Ovary (tissue), 9 donors: ENCODE results near the gene PRICKLE3. TPM values are rescaled to one million over a fixed set of nuclear protein-coding genes. Genes with fewer than 3 reads are reported as not detected.
"Not testable (repeated sequence)": the region's sequence is repeated elsewhere in the genome, so short reads cannot be mapped to it uniquely, and the experiment has no call there.

ENCODE experiments used
- DNase-seq, 5 donors: peaks; one replicate each; pipeline ENCODE4 v3.0.0-alpha.2; 2019 to 2020
- H3K27ac ChIP-seq, 2 donors: fragments of 200-600 bp; one replicate each; pipeline versions ENCODE4 v1.5.1 to v1.8.0; 2019 to 2022
- H3K27me3 ChIP-seq: fragments of 200-600 bp; one replicate; pipeline ENCODE4 v1.8.0; 2022
- H3K36me3 ChIP-seq: fragments of 200-600 bp; sonication (generic); one replicate; pipeline ENCODE4 v1.5.1; 2019
- H3K4me1 ChIP-seq: one replicate; pipeline ENCODE4 v1.8.1; 2013; ENCODE audit warnings: mild to moderate bottlenecking, moderate library complexity; ENCODE audit not compliant: insufficient read depth
- H3K4me3 ChIP-seq: fragments of 200-600 bp; sonication (generic); one replicate; pipeline ENCODE4 v1.5.1; 2017
- H3K9me3 ChIP-seq, 2 donors: fragments of 200-600 bp in 1 of 2; sonication (generic) in 1 of 2; one replicate each; pipeline versions ENCODE4 v1.5.1 to v1.8.1; 2013 to 2019; ENCODE audit warnings: mild to moderate bottlenecking in 1 of 2, moderate library complexity in 1 of 2
- CTCF ChIP-seq, 3 donors: fragments of 450-650 bp in 2 of 3; fragments of 200-600 bp in 1 of 3; IDR thresholded peaks; one replicate each; pipeline versions ENCODE4 v1.5.1 to v1.8.0; 2016 to 2022; ENCODE audit warnings: antibody characterized with exemption in 3 of 3, mild to moderate bottlenecking in 1 of 3
- EP300 ChIP-seq: sonication (generic); formaldehyde crosslinking; IDR thresholded peaks from one replicate; pipeline ENCODE4 v1.6.1; 2017; ENCODE audit warnings: antibody characterized with exemption
- POLR2A ChIP-seq: fragments of 450-650 bp; IDR thresholded peaks from one replicate; pipeline ENCODE4 v1.6.1; 2017; ENCODE audit warnings: antibody characterized with exemption, mild to moderate bottlenecking, moderate library complexity
- WGBS, 3 donors: extraction: QIAGEN DNeasy Blood & Tissue Kit in 1 of 3; methylation state at CpG; one replicate each; pipeline versions ENCODE4 v1.1.5 to v1.1.7; 2013 to 2017; 5-methylcytosine and 5-hydroxymethylcytosine counted together
- intact Hi-C, 4 donors: fragments of 100-400 bp; cut with DNase I; formaldehyde crosslinking; loops; one replicate each; pipeline versions ENCODE4 v1.11.0 to v1.15.1; 2022 to 2023
- polyA plus RNA-seq, 2 donors: library from polyadenylated mRNA; stranded (reverse); fragments of 200-250 nt in 1 of 2; fragments of 350-450 nt in 1 of 2; fragmentation: Illumina TruSeq in 1 of 2; extraction: RNeasy Lipid Tissue Mini Kit (QIAGEN cat#74804) in 1 of 2; gene quantifications; one replicate each; pipeline ENCODE4 v1.2.3, GENCODE V29; 2013 to 2014
- total RNA-seq, 7 donors: library from RNA; depleted of rRNA in 2 of 7; stranded (reverse); fragments of >200 nt in 2 of 7; fragmentation: NEBNext Ultra II Directional in 3 of 7; extraction: Animal tissue kit (Norgen Biotek cat#: 25700) in 3 of 7; gene quantifications; one replicate each; pipeline versions ENCODE4 v1.1.0 to v1.2.4, GENCODE V29; 2016 to 2023
- donor health status: DM: no; HTN: no; CAD: no; lungs with moderate emphysema.
- donor health status: DM: no; HTN: no; CAD: no.
- donor health status: Bipolar disorder and iron deficiency.
- donor health status: DM: yes; HTN: yes; CAD: no.
- donor health status: DM: no; HTN: no; CAD: no.
- donor health status: DM: yes; HTN: yes; CAD: no.

Gene PRICKLE3
- total and polyA plus RNA-seq, 9 donors: 3.5 to 15.1 (median 11.4) TPM

GRCh38 chrX:49147282-49147681 lies 38.9 kb downstream of the PRICKLE3 start:
- H3K4me1 ChIP-seq: no peaks in the 10 kb centered on the region
- no peaks in the 10 kb centered on the region for H3K27me3 ChIP-seq
- H3K36me3 ChIP-seq: no peaks in the 10 kb centered on the region
- no peak overlapping the region for H3K27ac ChIP-seq
- intact Hi-C loops: no loop called here
- no peak for TF ChIP-seq CTCF (IDR thresholded peaks at IDR 0.05)
- no peak for TF ChIP-seq POLR2A
- no peak for TF ChIP-seq EP300
- H3K4me3 ChIP-seq: no peak overlapping the region
- H3K9me3 ChIP-seq: no peaks in the 10 kb centered on the region
- no peak for DNase-seq
- WGBS, 3 donors: 80 to 87% (median 86%) methylated on average over 8 of the region's 8 CpGs

GRCh38 chrX:49143154-49143553 lies 43.0 kb downstream of the PRICKLE3 start:
- H3K36me3 ChIP-seq, DNase-seq, H3K9me3 ChIP-seq, H3K27ac ChIP-seq, intact Hi-C loops, H3K4me3 ChIP-seq, H3K27me3 ChIP-seq, H3K4me1 ChIP-seq: not testable (repeated sequence)
- 73 to 80% (median 75%) methylated on average over 7 of the region's 7 CpGs for WGBS, 3 donors

- WGBS, 3 donors: 42 to 61% (median 49%) methylated on average over 9 of the region's 9 CpGs
- H3K27ac ChIP-seq, H3K4me1 ChIP-seq, H3K36me3 ChIP-seq, H3K9me3 ChIP-seq, H3K4me3 ChIP-seq, DNase-seq, H3K27me3 ChIP-seq, intact Hi-C loops: not testable (repeated sequence)
Observed at GRCh38 chrX:49142264-49142663, 43.9 kb downstream of the PRICKLE3 start.

- 73 to 78% (median 75%) methylated on average over 4 of the region's 4 CpGs for WGBS, 3 donors
- TF ChIP-seq POLR2A (no peak), EP300 (no peak), CTCF (IDR thresholded peaks at IDR 0.05) (no peak)
- Histone ChIP-seq H3K9me3 (no peaks in the 10 kb centered on the region), H3K27ac (no peak overlapping the region), H3K27me3 (no peaks in the 10 kb centered on the region), H3K36me3 (no peaks in the 10 kb centered on the region), H3K4me1 (no peaks in the 10 kb centered on the region), H3K4me3 (no peak overlapping the region)
- intact Hi-C loops: no loop called here
- no peak for DNase-seq
Observed at GRCh38 chrX:49139713-49140112, 46.5 kb downstream of the PRICKLE3 start.

GRCh38 chrX:49137492-49137891 lies 48.7 kb downstream of the PRICKLE3 start:
- WGBS, 3 donors: 89 to 96% (median 93%) methylated on average over 1 of the region's 1 CpG
- DNase-seq: no peak
- TF ChIP-seq CTCF (IDR thresholded peaks at IDR 0.05): no peak
- TF ChIP-seq EP300: no peak
- no peak for TF ChIP-seq POLR2A
- Histone ChIP-seq H3K27me3 (no peaks in the 10 kb centered on the region), H3K4me3 (no peak overlapping the region), H3K9me3 (no peaks in the 10 kb centered on the region), H3K36me3 (no peaks in the 10 kb centered on the region), H3K27ac (no peak overlapping the region), H3K4me1 (no peaks in the 10 kb centered on the region)
- intact Hi-C loops: no loop called here

- Histone ChIP-seq H3K27ac (no peak overlapping the region), H3K36me3 (no peaks in the 10 kb centered on the region), H3K27me3 (no peaks in the 10 kb centered on the region), H3K4me1 (no peaks in the 10 kb centered on the region), H3K9me3 (no peaks in the 10 kb centered on the region), H3K4me3 (no peak overlapping the region)
- WGBS, 3 donors: 68 to 90% (median 89%) methylated on average over 1 of the region's 1 CpG
- TF ChIP-seq POLR2A (no peak), CTCF (IDR thresholded peaks at IDR 0.05) (no peak), EP300 (no peak)
- no peak for DNase-seq
- intact Hi-C loops: no loop called here
Observed at GRCh38 chrX:49133759-49134158, 52.4 kb downstream of the PRICKLE3 start.

GRCh38 chrX:49132275-49132674 lies 53.9 kb downstream of the PRICKLE3 start:
- H3K4me3 ChIP-seq, H3K4me1 ChIP-seq, H3K36me3 ChIP-seq, H3K9me3 ChIP-seq, intact Hi-C loops, H3K27me3 ChIP-seq, H3K27ac ChIP-seq, DNase-seq: not testable (repeated sequence)
- WGBS, 3 donors: 90 to 94% (median 90%) methylated on average over 7 of the region's 7 CpGs
